Bronchial epithelial cell (primary cell): ENCODE data around the gene BTG3. TPM values are rescaled to one million over a fixed set of nuclear protein-coding genes. Genes with fewer than 3 reads are reported as not detected.

ENCODE experiments used
- DNase-seq: peaks from one replicate; pipeline ENCODE4 v3.0.0-alpha.2; 2010; ENCODE audit warnings: low read depth
- FAIRE-seq: peaks from 2 replicates; lab custom pipeline; 2011; peaks lifted over from hg19 to GRCh38; lab: Jason Lieb, UNC
- H3K27me3 ChIP-seq: 2 replicates; pipeline ENCODE4 v1.5.1; 2011; ENCODE audit warnings: low read length; ENCODE audit not compliant: control insufficient read depth, insufficient read depth
- H3K36me3 ChIP-seq: 2 replicates; pipeline ENCODE4 v1.5.1; 2011; ENCODE audit warnings: low read length; ENCODE audit not compliant: control insufficient read depth, insufficient read depth
- H3K4me3 ChIP-seq: 2 replicates; pipeline ENCODE4 v1.5.1; 2011; ENCODE audit warnings: mild to moderate bottlenecking, low read depth, low read length, control low read depth
- CTCF ChIP-seq: IDR thresholded peaks from 2 replicates; pipeline ENCODE4 v1.5.1; 2011; ENCODE audit warnings: mild to moderate bottlenecking, moderate library complexity, low read length, control low read depth, inconsistent platforms; ENCODE audit not compliant: insufficient read depth, severe bottlenecking
- total RNA-seq: library from RNA; depleted of rRNA; stranded (reverse); fragments of >200 nt; gene quantifications from 2 replicates; pipeline ENCODE4 v1.2.1, GENCODE V29; 2014

BTG3 gene
- total RNA-seq, 1 donor from 2014 or later: 32.9 TPM

GRCh38 chr21:17577701-17578100 lies 35.0 kb downstream of the BTG3 start:
- DNase-seq (no peak), FAIRE-seq (no peak)
- no peaks in the 10 kb centered on the region for H3K27me3 ChIP-seq
- no peaks in the 10 kb centered on the region for H3K36me3 ChIP-seq
- no peak for TF ChIP-seq CTCF
- H3K4me3 ChIP-seq: no peak overlapping the region

- FAIRE-seq (no peak), DNase-seq (no peak)
- no peak for TF ChIP-seq CTCF
- Histone ChIP-seq H3K4me3 (no peak overlapping the region), H3K36me3 (no peaks in the 10 kb centered on the region), H3K27me3 (no peaks in the 10 kb centered on the region)
These were observed 36.4 kb downstream of the BTG3 start for GRCh38 chr21:17576080-17576835.

GRCh38 chr21:17575076-17575475 lies 37.6 kb downstream of the BTG3 start:
- Histone ChIP-seq H3K36me3 (no peaks in the 10 kb centered on the region), H3K4me3 (no peak overlapping the region), H3K27me3 (no peaks in the 10 kb centered on the region)
- FAIRE-seq (no peak), DNase-seq (no peak)
- TF ChIP-seq CTCF: no peak

- no peaks in the 10 kb centered on the region for H3K36me3 ChIP-seq
- H3K27me3 ChIP-seq: no peaks in the 10 kb centered on the region
- no peak for DNase-seq
- no peak for FAIRE-seq
- no peak for TF ChIP-seq CTCF
- no peak overlapping the region for H3K4me3 ChIP-seq
These were observed 40.3 kb downstream of the BTG3 start for GRCh38 chr21:17572431-17572830.

GRCh38 chr21:17570786-17571185 lies 41.9 kb downstream of the BTG3 start:
- Histone ChIP-seq H3K27me3 (no peaks in the 10 kb centered on the region), H3K36me3 (no peaks in the 10 kb centered on the region), H3K4me3 (no peak overlapping the region)
- TF ChIP-seq CTCF: no peak
- no peak for FAIRE-seq
- no peak for DNase-seq

- no peak for TF ChIP-seq CTCF
- no peak for FAIRE-seq
These were observed 52.2 kb downstream of the BTG3 start for GRCh38 chr21:17560377-17561025.

More at GRCh38 chr21:17560377-17561025, 52.2 kb downstream of the BTG3 start:
- Histone ChIP-seq H3K27me3 (no peaks in the 10 kb centered on the region), H3K4me3 (no peak overlapping the region), H3K36me3 (no peaks in the 10 kb centered on the region)
- no peak for DNase-seq
